Astrocyte (in vitro differentiated cells and primary cell): Measurements from ENCODE around the gene PTMA.

Source experiments
- CTCF ChIP-seq: IDR thresholded peaks from 2 replicates; pipeline ENCODE4 v1.5.1; 2011; ENCODE audit warnings: low read depth, mild to moderate bottlenecking, inconsistent platforms, low read length, moderate library complexity; ENCODE audit not compliant: insufficient read depth
- EZH2 ChIP-seq: IDR thresholded peaks from 2 replicates; pipeline ENCODE4 v1.6.1; 2012; ENCODE audit warnings: mild to moderate bottlenecking, low read length, inconsistent platforms; ENCODE audit not compliant: insufficient read depth

GRCh38 chr2:231683292-231684235 lies 24.8 kb upstream of the PTMA start:
- TF ChIP-seq CTCF: no peak
- TF ChIP-seq EZH2: no peak
